K562 (cell line): ENCODE results near the gene MMP24OS. TPM values are rescaled to one million over a fixed set of nuclear protein-coding genes. Genes with fewer than 3 reads are reported as not detected.

Experiments used
- BCOR ChIP-seq: fragments of 450-650 bp; IDR thresholded peaks from 2 replicates; pipeline ENCODE4 v1.6.1; 2016
- CBFA2T3 ChIP-seq: fragments of 450-650 bp; IDR thresholded peaks from 2 replicates; pipeline ENCODE4 v1.6.1; 2017
- NFE2L1 ChIP-seq: fragments of 450-650 bp; IDR thresholded peaks from 2 replicates; pipeline ENCODE4 v1.6.1; 2016; ENCODE audit warnings: missing genetic modification characterization, low read depth, mild to moderate bottlenecking, missing compliant biosample characterization, moderate library complexity, borderline replicate concordance
- NFRKB ChIP-seq: fragments of 450-650 bp; IDR thresholded peaks from 2 replicates; pipeline ENCODE4 v1.6.1; 2016; ENCODE audit warnings: low read depth
- OTX1 ChIP-seq: fragments of 450-650 bp; formaldehyde crosslinking; IDR thresholded peaks from 2 replicates; pipeline ENCODE4 v1.4.0; 2022; ENCODE audit warnings: mild to moderate bottlenecking
- polyA plus RNA-seq, 8 experiments: library from polyadenylated mRNA; depleted of rRNA in 4 of 8; stranded (reverse) in 5 of 8; unstranded in 3 of 8; fragments of >200 nt; fragmentation: Nextera tagmentation in 2 of 8; fragmentation: Illumina TruSeq in 1 of 8; extraction: Ambion mirVana in 2 of 8; extraction: Trizol in 1 of 8; gene quantifications; 2 replicates each; pipeline versions ENCODE4 v1.2.1 to v1.2.3, GENCODE V29; 2011 to 2014; ENCODE audit warnings: inconsistent platforms in 1 of 8, missing spikeins in 1 of 8
- total RNA-seq, 7 experiments: library from RNA; depleted of rRNA in 6 of 7; stranded (reverse); fragments of >200 nt in 6 of 7; fragmentation: Illumina TruSeq in 2 of 7; extraction: Trizol in 2 of 7; gene quantifications; 2 replicates each; pipeline versions ENCODE4 v1.2.1 to v1.2.3, GENCODE V29; 2011 to 2021; ENCODE audit warnings: low replicate concordance in 1 of 7
- TF ChIP-seq, protein P1 (sequence below), 3 experiments: IDR thresholded peaks in 2 of 3; conservative IDR thresholded peaks in 1 of 3; 2 replicates each; pipeline ENCODE4 v1.5.1; 2011 to 2012; ENCODE audit warnings: low read length in 3 of 3, mild to moderate bottlenecking in 3 of 3, control low read depth in 2 of 3, improper control_type of control experiment in 1 of 3, inconsistent platforms in 1 of 3, low read depth in 1 of 3, mixed read lengths in 1 of 3, moderate library complexity in 1 of 3; ENCODE audit not compliant: insufficient read depth in 2 of 3
- TF ChIP-seq, protein P2 (sequence below), 2 experiments: fragments of 450-650 bp; IDR thresholded peaks; 2 replicates each; pipeline ENCODE4 v1.6.1; 2016

Gene MMP24OS
- total and polyA plus RNA-seq, 9 of the 15 experiments (the other 6 are each of a cell fraction or from before 2014, with no cell fraction given), result 0.92 to 41.5 (median 11.4) TPM

DNA sequence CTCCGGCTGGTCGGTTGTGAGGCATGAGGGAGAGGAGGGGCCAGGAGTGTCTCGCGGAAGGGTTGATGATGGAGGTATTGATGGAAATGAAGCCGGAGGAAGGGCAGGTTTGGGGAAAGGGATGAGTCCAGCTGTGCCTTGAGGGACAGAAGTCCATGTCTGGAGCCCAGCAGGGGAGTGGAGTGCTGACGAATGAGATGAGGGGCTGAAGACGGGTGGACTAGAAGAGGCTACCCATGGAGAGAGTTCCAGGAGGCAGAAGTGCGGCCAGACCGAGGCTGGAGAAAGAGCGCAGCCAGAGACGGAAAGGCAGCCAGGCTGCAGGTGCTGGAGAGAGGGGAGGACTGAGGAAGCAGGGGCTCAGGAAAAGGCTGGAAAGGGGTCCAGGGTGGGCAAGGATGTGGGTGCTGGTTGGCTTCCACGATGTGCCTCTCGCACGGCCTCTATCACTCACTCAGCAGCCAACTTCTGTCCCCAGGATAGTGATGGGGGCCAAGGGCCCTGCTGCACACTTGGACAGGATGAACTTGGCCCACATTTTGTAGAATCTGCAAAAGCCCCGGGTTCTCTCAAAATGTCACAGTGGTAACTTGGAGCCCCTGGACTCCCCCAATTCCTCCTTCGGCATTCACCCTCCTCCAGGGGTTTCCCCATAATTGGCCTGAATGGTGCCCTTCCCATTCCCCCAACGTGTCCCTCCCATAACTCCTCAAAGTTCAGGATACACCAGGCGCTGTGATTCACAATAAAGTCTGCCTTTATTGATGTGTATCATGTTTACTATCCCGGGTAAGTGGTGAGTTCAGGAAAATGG is 7.3 kb upstream of the MMP24OS start (continued):
- TF ChIP-seq NFE2L1 (tag), result no peak
- TF ChIP-seq NFRKB, result no peak
- TF ChIP-seq OTX1 (CRISPR knock-in tag), result peak; percentile 61; the same call in 1 of the 2 replicates
- 0 out of 2 replicates have a peak, but pooled peaks have one; percentile 2 for TF ChIP-seq BCOR
- TF ChIP-seq CBFA2T3, result no peak
- TF ChIP-seq, protein P1, sequence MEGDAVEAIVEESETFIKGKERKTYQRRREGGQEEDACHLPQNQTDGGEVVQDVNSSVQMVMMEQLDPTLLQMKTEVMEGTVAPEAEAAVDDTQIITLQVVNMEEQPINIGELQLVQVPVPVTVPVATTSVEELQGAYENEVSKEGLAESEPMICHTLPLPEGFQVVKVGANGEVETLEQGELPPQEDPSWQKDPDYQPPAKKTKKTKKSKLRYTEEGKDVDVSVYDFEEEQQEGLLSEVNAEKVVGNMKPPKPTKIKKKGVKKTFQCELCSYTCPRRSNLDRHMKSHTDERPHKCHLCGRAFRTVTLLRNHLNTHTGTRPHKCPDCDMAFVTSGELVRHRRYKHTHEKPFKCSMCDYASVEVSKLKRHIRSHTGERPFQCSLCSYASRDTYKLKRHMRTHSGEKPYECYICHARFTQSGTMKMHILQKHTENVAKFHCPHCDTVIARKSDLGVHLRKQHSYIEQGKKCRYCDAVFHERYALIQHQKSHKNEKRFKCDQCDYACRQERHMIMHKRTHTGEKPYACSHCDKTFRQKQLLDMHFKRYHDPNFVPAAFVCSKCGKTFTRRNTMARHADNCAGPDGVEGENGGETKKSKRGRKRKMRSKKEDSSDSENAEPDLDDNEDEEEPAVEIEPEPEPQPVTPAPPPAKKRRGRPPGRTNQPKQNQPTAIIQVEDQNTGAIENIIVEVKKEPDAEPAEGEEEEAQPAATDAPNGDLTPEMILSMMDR (IDR thresholded peaks at IDR 0.05 in 2 of 3, conservative IDR thresholded peaks at IDR 0.05 in 1 of 3; ENCODE audit: insufficient read depth in 2 of 3, low read depth in 1 of 3, low read length in 3 of 3), result 0 out of 6 replicates have a peak, but pooled peaks of 1 of the 3 experiments have one; percentile 0
- TF ChIP-seq, protein P2, sequence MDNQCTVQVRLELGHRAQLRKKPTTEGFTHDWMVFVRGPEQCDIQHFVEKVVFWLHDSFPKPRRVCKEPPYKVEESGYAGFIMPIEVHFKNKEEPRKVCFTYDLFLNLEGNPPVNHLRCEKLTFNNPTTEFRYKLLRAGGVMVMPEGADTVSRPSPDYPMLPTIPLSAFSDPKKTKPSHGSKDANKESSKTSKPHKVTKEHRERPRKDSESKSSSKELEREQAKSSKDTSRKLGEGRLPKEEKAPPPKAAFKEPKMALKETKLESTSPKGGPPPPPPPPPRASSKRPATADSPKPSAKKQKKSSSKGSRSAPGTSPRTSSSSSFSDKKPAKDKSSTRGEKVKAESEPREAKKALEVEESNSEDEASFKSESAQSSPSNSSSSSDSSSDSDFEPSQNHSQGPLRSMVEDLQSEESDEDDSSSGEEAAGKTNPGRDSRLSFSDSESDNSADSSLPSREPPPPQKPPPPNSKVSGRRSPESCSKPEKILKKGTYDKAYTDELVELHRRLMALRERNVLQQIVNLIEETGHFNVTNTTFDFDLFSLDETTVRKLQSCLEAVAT (IDR thresholded peaks at IDR 0.05), result peak in 1 of 2 experiments; percentile 49; a peak in 1 of 4 replicates
- TF ChIP-seq, all 486 proteins: peak for 35
